Heart right ventricle (tissue), 16 donors: ENCODE results near the gene FGGY. TPM values are rescaled to one million over a fixed set of nuclear protein-coding genes. Genes with fewer than 3 reads are reported as not detected.

Experiments
- ATAC-seq, 8 donors: fragments of 200-7000 bp; cut with Tn5 transposase; one replicate each; pipeline ENCODE4 v1.9.1; 2020; ENCODE audit warnings: mild to moderate bottlenecking in 8 of 8, moderate library complexity in 8 of 8, moderate number of reproducible peaks in 1 of 8
- DNase-seq, 2 donors: peaks; one replicate each; pipeline ENCODE4 v3.0.0-alpha.2; 2020
- H3K27ac ChIP-seq, 10 donors: fragments of 200-600 bp; sonication (generic) in 2 of 10; one replicate each; pipeline versions ENCODE4 v1.5.0 to v1.8.0; 2020 to 2022; ENCODE audit warnings: mild to moderate bottlenecking in 3 of 10
- H3K27me3 ChIP-seq, 7 donors: fragments of 200-600 bp; one replicate each; pipeline ENCODE4 v1.8.0; 2021 to 2022; ENCODE audit warnings: mild to moderate bottlenecking in 2 of 7
- H3K36me3 ChIP-seq, 9 donors: fragments of 200-600 bp; sonication (generic) in 1 of 9; one replicate each; pipeline versions ENCODE4 v1.5.0 to v1.8.0; 2020 to 2022; ENCODE audit warnings: mild to moderate bottlenecking in 2 of 9
- H3K4me1 ChIP-seq, 9 donors: fragments of 200-600 bp; sonication (generic) in 1 of 9; one replicate each; pipeline versions ENCODE4 v1.5.0 to v1.8.0; 2020 to 2022; ENCODE audit warnings: mild to moderate bottlenecking in 4 of 9
- H3K4me3 ChIP-seq, 10 donors: fragments of 200-600 bp; sonication (generic) in 2 of 10; one replicate each; pipeline versions ENCODE4 v1.5.0 to v1.8.0; 2020 to 2022; ENCODE audit warnings: mild to moderate bottlenecking in 7 of 10, moderate library complexity in 2 of 10
- H3K9me3 ChIP-seq, 11 donors: fragments of 200-600 bp in 10 of 11; sonication (generic) in 2 of 11; one replicate each; pipeline versions ENCODE4 v1.5.0 to v1.8.0; 2013 to 2022; ENCODE audit warnings: mild to moderate bottlenecking in 2 of 11, control low read depth in 1 of 11, moderate library complexity in 1 of 11
- CTCF ChIP-seq, 9 donors: fragments of 200-600 bp; sonication (generic) in 2 of 9; IDR thresholded peaks; one replicate each; pipeline versions ENCODE4 v1.5.0 to v1.8.0; 2021 to 2022; ENCODE audit warnings: antibody characterized with exemption in 9 of 9, mild to moderate bottlenecking in 5 of 9, moderate library complexity in 1 of 9
- WGBS, 2 donors: extraction: QIAGEN DNeasy Blood & Tissue Kit; methylation state at CpG; one replicate each; pipeline ENCODE4 v1.1.7; 2013; ENCODE audit warnings: inconsistent platforms in 1 of 2; 5-methylcytosine and 5-hydroxymethylcytosine counted together
- intact Hi-C, 10 donors: fragments of 100-400 bp; cut with DNase I; formaldehyde crosslinking; loops; one replicate each; pipeline versions ENCODE4 v1.11.1 to v1.14.2; 2022
- polyA plus RNA-seq, 2 donors: library from polyadenylated mRNA; stranded (reverse); fragments of 200-250 nt; gene quantifications; one replicate each; pipeline ENCODE4 v1.2.3, GENCODE V29; 2013
- total RNA-seq, 10 donors: library from RNA; stranded (reverse); fragmentation: NEBNext Ultra II Directional in 3 of 10; extraction: Animal tissue kit (Norgen Biotek cat#: 25700) in 3 of 10; gene quantifications; one replicate each; pipeline versions ENCODE4 v1.2.1 to v1.2.4, GENCODE V29; 2021 to 2023
- donor health status: Arrhythmogenic right ventricular cardiomyopathy.
- donor health status: ischemic (EF 13 %, LVEDD 7.1; RV severe dilation, severe dysfunction).
- donor health status: healthy with polysubstance abuse.
- donor health status: DM: no; HTN: yes; CAD: no.
- donor health status: DM: no; HTN: no; CAD: no.
- donor health status: ischemic (EF 25% LVEDD 6.9; RV normal size, moderate dysfunction).
- donor health status: ischemic (EF 25% LVEDD 5.7; RV mildly dilated, moderate dysfunction).
- donor health status: healthy.
- donor health status: DM: yes; HTN: yes; CAD: no.
- donor health status: Ischemic cardiomyopathy.
- donor health status: ischemic (EF 35%, LVEDD 5.7; RV mildly dilated, moderate dysfunction).
- donor health status: nonischemic (EF 11% LVEDD 7.7; RV severe dilation, severe dysfunction).
- donor health status: DM: yes; HTN: yes; CAD: no.
- donor health status: PGD.
- donor health status: ischemic (EF 29% LVEDD 5.4; RV normal size, mild dysfunction).
- donor health status: nonischemic (EF 23%, LVEDD 6.1; RV moderate dilation, normal function).

The FGGY gene
- total and polyA plus RNA-seq, 12 donors: 3.1 to 51.8 (median 34.7) TPM

GRCh38 chr1:59409986-59410385 is 113.1 kb downstream of the FGGY start:
- H3K36me3 ChIP-seq: no peaks in the 10 kb centered on the region
- H3K27ac ChIP-seq: no peak overlapping the region
- intact Hi-C loops: no loop called here
- DNase-seq: no peak
- no peak for ATAC-seq
- no peak for TF ChIP-seq CTCF (IDR thresholded peaks at IDR 0.05)
- peaks cover 0 to 7% (median 0%) of the 10 kb centered on the region in 11 donors for H3K9me3 ChIP-seq
- H3K4me1 ChIP-seq: peaks cover 0 to 14% (median 3%) of the 10 kb centered on the region in 9 donors
- no peaks in the 10 kb centered on the region for H3K27me3 ChIP-seq
- 95 to 97% methylated on average over 2 of the region's 2 CpGs for WGBS, 2 donors
- no peak overlapping the region for H3K4me3 ChIP-seq

DNA sequence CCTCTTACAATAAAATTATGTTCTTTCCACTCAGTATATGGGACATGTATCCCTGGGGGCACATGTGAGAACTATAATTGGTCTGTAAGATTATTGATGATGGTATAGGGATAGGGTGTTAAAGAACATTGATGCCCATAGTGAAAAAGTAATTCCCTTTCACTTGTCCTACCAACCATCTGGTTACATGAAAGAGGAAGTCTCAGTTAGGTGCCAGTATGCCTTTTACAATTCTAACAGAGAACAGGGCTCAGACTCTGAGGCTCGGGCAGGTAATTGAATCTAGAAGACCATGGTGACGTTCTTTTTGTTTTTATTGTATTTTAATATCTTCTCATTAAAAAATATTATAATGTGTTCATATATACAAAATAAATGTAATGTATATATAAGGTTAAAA is 113.6 kb downstream of the FGGY start:
- Histone ChIP-seq H3K27ac (no peak overlapping the region), H3K36me3 (no peaks in the 10 kb centered on the region), H3K4me3 (no peak overlapping the region), H3K9me3 (peaks cover 0 to 7% (median 0%) of the 10 kb centered on the region in 11 donors), H3K27me3 (no peaks in the 10 kb centered on the region), H3K4me1 (peaks cover 0 to 14% (median 3%) of the 10 kb centered on the region in 9 donors)
- DNase-seq (no peak), ATAC-seq (no peak)
- no peak for TF ChIP-seq CTCF (IDR thresholded peaks at IDR 0.05)
- intact Hi-C loops: no loop called here
- 93 to 97% methylated on average over 2 of the region's 2 CpGs for WGBS, 2 donors

GRCh38 chr1:59411147-59411546 is 114.3 kb downstream of the FGGY start:
- no peak for DNase-seq
- Histone ChIP-seq H3K36me3 (no peaks in the 10 kb centered on the region), H3K4me1 (peaks cover 0 to 14% (median 3%) of the 10 kb centered on the region in 9 donors), H3K27ac (no peak overlapping the region), H3K27me3 (no peaks in the 10 kb centered on the region), H3K9me3 (peaks cover 0 to 5% (median 0%) of the 10 kb centered on the region in 11 donors), H3K4me3 (no peak overlapping the region)
- no peak for TF ChIP-seq CTCF (IDR thresholded peaks at IDR 0.05)
- no peak for ATAC-seq
- WGBS, 2 donors: 90 to 93% methylated on average over 3 of the region's 3 CpGs
- intact Hi-C loops: no loop called here

- Histone ChIP-seq H3K36me3 (no peaks in the 10 kb centered on the region), H3K9me3 (no peaks in the 10 kb centered on the region), H3K4me1 (peaks cover 0 to 14% (median 3%) of the 10 kb centered on the region in 9 donors), H3K27ac (no peak overlapping the region), H3K4me3 (no peak overlapping the region), H3K27me3 (no peaks in the 10 kb centered on the region)
- 60 to 61% methylated on average over 2 of the region's 2 CpGs for WGBS, 2 donors
- no peak for TF ChIP-seq CTCF (IDR thresholded peaks at IDR 0.05)
- DNase-seq: no peak
- ATAC-seq: peak in 1 of 8 donors; percentile 51
- intact Hi-C loops: no loop called here
Observed at GRCh38 chr1:59412718-59413326, 115.9 kb downstream of the FGGY start.
